ENCODE results near the gene MGAT4A.

MGAT4A gene

GRCh38 chr2:98654699-98655495 is 76.0 kb downstream of the MGAT4A start:
- peak overlapping the region; percentile 58 for H3K4me3 Mint-ChIP-seq
- H3K36me3 Mint-ChIP-seq (ENCODE audit: low read depth) = peaks cover 45% of the 10 kb centered on the region
- H3K9me3 Mint-ChIP-seq = peaks cover under 1% of the 10 kb centered on the region
- H3K27ac Mint-ChIP-seq = peak overlapping the region; percentile 92
- no peaks in the 10 kb centered on the region for H3K27me3 Mint-ChIP-seq
- DNase-seq = no peak
- H3K4me1 Mint-ChIP-seq (ENCODE audit: low read depth) = peaks cover 84% of the 10 kb centered on the region

DNA sequence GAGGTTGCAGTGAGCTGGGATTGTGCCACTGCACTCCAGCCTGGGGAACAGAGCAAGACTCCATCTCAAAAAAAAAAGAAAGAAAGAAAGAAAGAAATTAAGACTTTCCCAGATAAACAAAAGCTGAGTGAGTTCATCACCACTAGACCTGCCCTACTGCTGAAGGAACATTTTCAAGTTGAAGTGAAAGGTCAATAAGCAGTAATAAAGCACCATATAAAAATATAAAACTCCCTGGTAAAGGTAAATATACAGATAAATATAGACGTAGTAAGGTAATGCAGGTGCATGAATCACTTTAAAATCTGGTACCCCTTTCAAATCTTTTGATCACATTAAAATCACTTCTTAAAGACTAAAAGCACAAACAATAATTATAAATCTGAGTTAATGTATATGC is 79.9 kb downstream of the MGAT4A start:
- no peak overlapping the region for H3K4me3 Mint-ChIP-seq

GRCh38 chr2:98649992-98650375 is 80.9 kb downstream of the MGAT4A start:
- H3K4me1 Mint-ChIP-seq (ENCODE audit: low read depth) = peaks cover 63% of the 10 kb centered on the region
- peak overlapping the region; percentile 76 for H3K27ac Mint-ChIP-seq
- H3K36me3 Mint-ChIP-seq (ENCODE audit: low read depth) = peaks cover 60% of the 10 kb centered on the region
- no peak overlapping the region for H3K4me3 Mint-ChIP-seq
- DNase-seq = no peak
- H3K9me3 Mint-ChIP-seq = no peaks in the 10 kb centered on the region
- H3K27me3 Mint-ChIP-seq = no peaks in the 10 kb centered on the region

More for the DNA sequence above, 79.9 kb downstream of the MGAT4A start:
- no peaks in the 10 kb centered on the region for H3K9me3 Mint-ChIP-seq
- peaks cover 72% of the 10 kb centered on the region for H3K4me1 Mint-ChIP-seq (ENCODE audit: low read depth)
- peak overlapping the region; percentile 76 for H3K27ac Mint-ChIP-seq
- no peaks in the 10 kb centered on the region for H3K27me3 Mint-ChIP-seq
- no peak for DNase-seq
- peaks cover 59% of the 10 kb centered on the region for H3K36me3 Mint-ChIP-seq (ENCODE audit: low read depth)

GRCh38 chr2:98649135-98649991 is 81.6 kb downstream of the MGAT4A start:
- no peaks in the 10 kb centered on the region for H3K27me3 Mint-ChIP-seq
- no peaks in the 10 kb centered on the region for H3K9me3 Mint-ChIP-seq
- peak; percentile 81 for DNase-seq
- peaks cover 57% of the 10 kb centered on the region for H3K4me1 Mint-ChIP-seq (ENCODE audit: low read depth)
- H3K36me3 Mint-ChIP-seq (ENCODE audit: low read depth) = peaks cover 57% of the 10 kb centered on the region
- H3K4me3 Mint-ChIP-seq = no peak overlapping the region
- peak overlapping the region; percentile 76 for H3K27ac Mint-ChIP-seq

DNA sequence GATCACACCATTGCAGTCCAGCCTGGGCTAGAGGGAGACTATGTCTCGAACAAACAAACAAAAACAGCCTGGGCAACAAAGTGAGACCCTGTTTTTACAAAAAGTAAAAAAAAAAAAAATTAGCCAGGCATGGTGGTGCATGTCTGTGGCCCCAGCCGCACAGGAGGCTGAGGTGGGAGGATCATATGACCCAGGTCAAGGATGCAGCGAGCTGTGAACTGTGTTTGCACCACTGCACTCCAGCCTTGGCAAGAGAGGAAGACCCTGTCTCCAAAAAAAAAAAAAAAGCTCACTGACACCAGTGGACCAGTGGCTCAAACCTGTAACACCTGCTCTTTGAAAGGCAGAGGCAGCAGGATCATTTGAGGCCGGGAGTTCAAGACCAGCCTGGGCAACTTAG is 82.5 kb downstream of the MGAT4A start:
- H3K4me3 Mint-ChIP-seq = no peak overlapping the region
- H3K27me3 Mint-ChIP-seq = no peaks in the 10 kb centered on the region
- H3K27ac Mint-ChIP-seq = peak overlapping the region; percentile 76
- H3K36me3 Mint-ChIP-seq (ENCODE audit: low read depth) = peaks cover 60% of the 10 kb centered on the region
- no peak for DNase-seq
- H3K4me1 Mint-ChIP-seq (ENCODE audit: low read depth) = peaks cover 57% of the 10 kb centered on the region
- no peaks in the 10 kb centered on the region for H3K9me3 Mint-ChIP-seq

- Mint-ChIP-seq H3K4me3 (no peak overlapping the region), H3K27me3 (no peaks in the 10 kb centered on the region), H3K9me3 (no peaks in the 10 kb centered on the region), H3K36me3 (ENCODE audit: low read depth) (peaks cover 61% of the 10 kb centered on the region), H3K4me1 (ENCODE audit: low read depth) (peaks cover 52% of the 10 kb centered on the region), H3K27ac (peak overlapping the region; percentile 18)
- DNase-seq = no peak
Observed at GRCh38 chr2:98647636-98648035, 83.3 kb downstream of the MGAT4A start.

- Mint-ChIP-seq H3K36me3 (ENCODE audit: low read depth) (peaks cover 65% of the 10 kb centered on the region), H3K27me3 (no peaks in the 10 kb centered on the region), H3K4me1 (ENCODE audit: low read depth) (peaks cover 22% of the 10 kb centered on the region), H3K4me3 (no peak overlapping the region), H3K9me3 (no peaks in the 10 kb centered on the region), H3K27ac (peak overlapping the region; percentile 51)
- DNase-seq = no peak
Observed at GRCh38 chr2:98643496-98644100, 87.3 kb downstream of the MGAT4A start.

- Mint-ChIP-seq H3K4me1 (ENCODE audit: low read depth) (peaks cover 39% of the 10 kb centered on the region), H3K9me3 (no peaks in the 10 kb centered on the region), H3K36me3 (ENCODE audit: low read depth) (peaks cover 65% of the 10 kb centered on the region), H3K4me3 (peak overlapping the region; percentile 64), H3K27me3 (no peaks in the 10 kb centered on the region), H3K27ac (peak overlapping the region; percentile 91)
- peak; percentile 47 for DNase-seq
Observed at GRCh38 chr2:98637401-98638147, 93.4 kb downstream of the MGAT4A start.

GRCh38 chr2:98634406-98635092 is 96.4 kb downstream of the MGAT4A start:
- H3K4me1 Mint-ChIP-seq (ENCODE audit: low read depth) = peaks cover 39% of the 10 kb centered on the region
- peak overlapping the region; percentile 4 for H3K4me3 Mint-ChIP-seq
- H3K9me3 Mint-ChIP-seq = no peaks in the 10 kb centered on the region
- H3K27me3 Mint-ChIP-seq = no peaks in the 10 kb centered on the region
- H3K36me3 Mint-ChIP-seq (ENCODE audit: low read depth) = peaks cover 65% of the 10 kb centered on the region
- peak; percentile 66 for DNase-seq
- H3K27ac Mint-ChIP-seq = peak overlapping the region; percentile 89

GRCh38 chr2:98632351-98632750 is 98.6 kb downstream of the MGAT4A start:
- H3K27ac Mint-ChIP-seq = peak overlapping the region; percentile 62
- no peak overlapping the region for H3K4me3 Mint-ChIP-seq
- peaks cover 63% of the 10 kb centered on the region for H3K36me3 Mint-ChIP-seq (ENCODE audit: low read depth)
- H3K4me1 Mint-ChIP-seq (ENCODE audit: low read depth) = peaks cover 33% of the 10 kb centered on the region
- H3K27me3 Mint-ChIP-seq = no peaks in the 10 kb centered on the region
- no peak for DNase-seq
- no peaks in the 10 kb centered on the region for H3K9me3 Mint-ChIP-seq

- DNase-seq = no peak
- Mint-ChIP-seq H3K4me3 (no peak overlapping the region), H3K4me1 (ENCODE audit: low read depth) (peaks cover 51% of the 10 kb centered on the region), H3K9me3 (no peaks in the 10 kb centered on the region), H3K36me3 (ENCODE audit: low read depth) (peaks cover 66% of the 10 kb centered on the region), H3K27me3 (no peaks in the 10 kb centered on the region), H3K27ac (peak overlapping the region; percentile 65)
Observed at GRCh38 chr2:98623657-98624056, 107.3 kb downstream of the MGAT4A start.

DNA sequence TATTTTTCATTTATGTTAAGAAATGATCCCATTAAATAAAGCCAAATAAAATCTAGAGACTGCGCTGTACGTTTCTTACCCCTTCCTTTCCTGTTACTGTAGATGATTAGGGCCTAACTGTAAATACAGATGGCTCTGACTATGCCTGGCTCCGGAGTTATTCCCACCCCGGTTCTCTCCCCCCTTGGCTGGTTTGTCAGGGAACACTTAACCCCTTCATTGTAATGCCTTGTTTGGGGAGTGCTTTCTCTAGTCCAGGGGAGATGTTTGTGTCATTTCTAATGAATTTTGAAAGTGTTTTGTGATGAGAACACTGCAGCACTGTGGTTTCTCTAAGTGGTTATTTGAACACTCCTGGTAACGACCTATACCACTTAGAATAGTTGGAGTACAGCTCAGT is 113.8 kb downstream of the MGAT4A start:
- H3K9me3 Mint-ChIP-seq = no peaks in the 10 kb centered on the region
- H3K27ac Mint-ChIP-seq = peak overlapping the region; percentile 83
- no peaks in the 10 kb centered on the region for H3K27me3 Mint-ChIP-seq
- peaks cover 57% of the 10 kb centered on the region for H3K4me1 Mint-ChIP-seq (ENCODE audit: low read depth)
- H3K36me3 Mint-ChIP-seq (ENCODE audit: low read depth) = peaks cover 91% of the 10 kb centered on the region
- H3K4me3 Mint-ChIP-seq = no peak overlapping the region
- DNase-seq = no peak

DNA sequence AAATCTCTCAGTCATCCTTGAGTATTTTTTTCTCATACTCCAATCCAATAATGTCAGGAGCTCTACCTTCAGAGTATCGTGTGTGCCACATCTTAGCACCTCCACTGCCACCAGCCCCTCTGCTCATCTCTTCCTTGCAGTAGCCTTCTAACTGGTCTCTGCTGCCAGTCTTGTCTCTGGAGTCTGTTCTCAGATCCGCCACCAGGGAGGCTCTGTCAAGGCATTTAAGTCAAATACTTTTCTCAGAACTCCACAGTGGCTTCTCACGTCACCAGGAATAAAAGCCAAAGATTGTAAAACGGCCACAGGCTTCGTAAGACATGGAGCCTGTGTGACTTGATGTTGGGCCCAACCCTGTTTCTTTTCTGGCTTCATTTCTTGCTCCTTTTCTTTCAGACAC is 115.5 kb downstream of the MGAT4A start:
- no peaks in the 10 kb centered on the region for H3K27me3 Mint-ChIP-seq
- peak overlapping the region; percentile 27 for H3K27ac Mint-ChIP-seq
- H3K4me1 Mint-ChIP-seq (ENCODE audit: low read depth) = peaks cover 61% of the 10 kb centered on the region
- no peak for DNase-seq
- H3K9me3 Mint-ChIP-seq = no peaks in the 10 kb centered on the region
- H3K4me3 Mint-ChIP-seq = no peak overlapping the region
- H3K36me3 Mint-ChIP-seq (ENCODE audit: low read depth) = peaks cover 91% of the 10 kb centered on the region
